Measurements from ENCODE around the gene B3GNT7.
"Not testable (repeated sequence)": the region's sequence is repeated elsewhere in the genome, so short reads cannot be mapped to it uniquely, and the experiment has no call there.

- TF ChIP-seq, protein P1, sequence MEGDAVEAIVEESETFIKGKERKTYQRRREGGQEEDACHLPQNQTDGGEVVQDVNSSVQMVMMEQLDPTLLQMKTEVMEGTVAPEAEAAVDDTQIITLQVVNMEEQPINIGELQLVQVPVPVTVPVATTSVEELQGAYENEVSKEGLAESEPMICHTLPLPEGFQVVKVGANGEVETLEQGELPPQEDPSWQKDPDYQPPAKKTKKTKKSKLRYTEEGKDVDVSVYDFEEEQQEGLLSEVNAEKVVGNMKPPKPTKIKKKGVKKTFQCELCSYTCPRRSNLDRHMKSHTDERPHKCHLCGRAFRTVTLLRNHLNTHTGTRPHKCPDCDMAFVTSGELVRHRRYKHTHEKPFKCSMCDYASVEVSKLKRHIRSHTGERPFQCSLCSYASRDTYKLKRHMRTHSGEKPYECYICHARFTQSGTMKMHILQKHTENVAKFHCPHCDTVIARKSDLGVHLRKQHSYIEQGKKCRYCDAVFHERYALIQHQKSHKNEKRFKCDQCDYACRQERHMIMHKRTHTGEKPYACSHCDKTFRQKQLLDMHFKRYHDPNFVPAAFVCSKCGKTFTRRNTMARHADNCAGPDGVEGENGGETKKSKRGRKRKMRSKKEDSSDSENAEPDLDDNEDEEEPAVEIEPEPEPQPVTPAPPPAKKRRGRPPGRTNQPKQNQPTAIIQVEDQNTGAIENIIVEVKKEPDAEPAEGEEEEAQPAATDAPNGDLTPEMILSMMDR (tag by site-specific recombination; IDR thresholded peaks at IDR 0.05) = not testable (repeated sequence)
- TF ChIP-seq ZNF707 (tag by site-specific recombination; IDR thresholded peaks at IDR 0.05); REST (tag by site-specific recombination; IDR thresholded peaks at IDR 0.05); ZBTB17 (tag by site-specific recombination; IDR thresholded peaks at IDR 0.05); ZBTB10 (tag by site-specific recombination; IDR thresholded peaks at IDR 0.05); ZNF18 (tag by site-specific recombination; IDR thresholded peaks at IDR 0.05); ZNF404 (tag by site-specific recombination; IDR thresholded peaks at IDR 0.05); ZNF138 (tag by site-specific recombination; IDR thresholded peaks at IDR 0.05; ENCODE audit: borderline replicate concordance); ZNF132 (tag by site-specific recombination; IDR thresholded peaks at IDR 0.05; ENCODE audit: borderline replicate concordance); ZNF211 (tag by site-specific recombination; IDR thresholded peaks at IDR 0.05; ENCODE audit: low read depth): not testable (repeated sequence)
- TF ChIP-seq, protein P2, sequence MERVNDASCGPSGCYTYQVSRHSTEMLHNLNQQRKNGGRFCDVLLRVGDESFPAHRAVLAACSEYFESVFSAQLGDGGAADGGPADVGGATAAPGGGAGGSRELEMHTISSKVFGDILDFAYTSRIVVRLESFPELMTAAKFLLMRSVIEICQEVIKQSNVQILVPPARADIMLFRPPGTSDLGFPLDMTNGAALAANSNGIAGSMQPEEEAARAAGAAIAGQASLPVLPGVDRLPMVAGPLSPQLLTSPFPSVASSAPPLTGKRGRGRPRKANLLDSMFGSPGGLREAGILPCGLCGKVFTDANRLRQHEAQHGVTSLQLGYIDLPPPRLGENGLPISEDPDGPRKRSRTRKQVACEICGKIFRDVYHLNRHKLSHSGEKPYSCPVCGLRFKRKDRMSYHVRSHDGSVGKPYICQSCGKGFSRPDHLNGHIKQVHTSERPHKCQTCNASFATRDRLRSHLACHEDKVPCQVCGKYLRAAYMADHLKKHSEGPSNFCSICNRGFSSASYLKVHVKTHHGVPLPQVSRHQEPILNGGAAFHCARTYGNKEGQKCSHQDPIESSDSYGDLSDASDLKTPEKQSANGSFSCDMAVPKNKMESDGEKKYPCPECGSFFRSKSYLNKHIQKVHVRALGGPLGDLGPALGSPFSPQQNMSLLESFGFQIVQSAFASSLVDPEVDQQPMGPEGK (tag by site-specific recombination; IDR thresholded peaks at IDR 0.05) = not testable (repeated sequence)
These were observed 46.2 kb upstream of the B3GNT7 start for GRCh38 chr2:231349374-231349735.

Measured in HEK293 (cell line).